K562 (cell line): ENCODE measurements around the gene TAF1L.

Source experiments
- BCLAF1 ChIP-seq, 2 experiments: fragments of 450-650 bp in 1 of 2; IDR thresholded peaks; 2 replicates each; pipeline ENCODE4 v1.6.1; 2011 to 2017; ENCODE audit warnings: low read depth in 2 of 2, antibody characterized with exemption in 1 of 2, borderline replicate concordance in 1 of 2, low read length in 1 of 2, mild to moderate bottlenecking in 1 of 2, mixed read lengths in 1 of 2; ENCODE audit not compliant: control insufficient read depth in 1 of 2
- CCAR2 ChIP-seq: fragments of 200-400 bp; formaldehyde crosslinking; IDR thresholded peaks from 2 replicates; pipeline ENCODE4 v1.6.1; 2017; ENCODE audit warnings: mild to moderate bottlenecking, low read depth, low read length
- EGR1 ChIP-seq: fragments of 450-650 bp; conservative IDR thresholded peaks from 2 replicates; pipeline ENCODE4 v1.6.1; 2017; ENCODE audit warnings: mild to moderate bottlenecking
- ETV6 ChIP-seq, 3 experiments: fragments of 150-350 bp in 1 of 3; sonication (generic) in 1 of 3; formaldehyde crosslinking in 1 of 3; IDR thresholded peaks; 2 replicates each; pipeline versions ENCODE4 v1.6.1 to v1.8.0; 2014 to 2022; ENCODE audit warnings: borderline replicate concordance in 2 of 3, low read depth in 2 of 3, antibody characterized with exemption in 1 of 3, low read length in 1 of 3, mild to moderate bottlenecking in 1 of 3, missing genetic modification reagents in 1 of 3
- FUS ChIP-seq: fragments of 200-400 bp; formaldehyde crosslinking; optimal IDR thresholded peaks from 2 replicates; pipeline ENCODE3; 2017; ENCODE audit warnings: low read depth, low read length
- NFIC ChIP-seq: fragments of 450-650 bp; IDR thresholded peaks from 2 replicates; pipeline ENCODE4 v1.6.1; 2017; ENCODE audit warnings: mild to moderate bottlenecking, inconsistent platforms
- NFIX ChIP-seq: fragments of 250-450 bp; sonication (Bioruptor Pico); IDR thresholded peaks from 2 replicates; pipeline ENCODE4 v1.4.0; 2020; ENCODE audit warnings: low read depth, mild to moderate bottlenecking, moderate library complexity
- RNF2 ChIP-seq: sonication (generic); IDR thresholded peaks from 2 replicates; pipeline ENCODE4 v1.6.1; 2016
- TCF7L2 ChIP-seq: fragments of 150-350 bp; IDR thresholded peaks from 2 replicates; pipeline ENCODE4 v1.6.1; 2016; ENCODE audit warnings: low read depth, mild to moderate bottlenecking, low read length, moderate library complexity
- TF ChIP-seq, protein P1 (sequence below), 3 experiments: IDR thresholded peaks in 2 of 3; conservative IDR thresholded peaks in 1 of 3; 2 replicates each; pipeline ENCODE4 v1.5.1; 2011 to 2012; ENCODE audit warnings: low read length in 3 of 3, mild to moderate bottlenecking in 3 of 3, control low read depth in 2 of 3, improper control_type of control experiment in 1 of 3, inconsistent platforms in 1 of 3, low read depth in 1 of 3, mixed read lengths in 1 of 3, moderate library complexity in 1 of 3; ENCODE audit not compliant: insufficient read depth in 2 of 3
- TF ChIP-seq, protein P2 (sequence below): sonication (generic); formaldehyde crosslinking; IDR thresholded peaks from 2 replicates; pipeline ENCODE4 v1.8.0; 2022; ENCODE audit warnings: mild to moderate bottlenecking, low read depth, missing genetic modification reagents

- TF ChIP-seq NFIC: no peak
- TF ChIP-seq NFIX (CRISPR knock-in tag): no peak
- TF ChIP-seq, protein P1, sequence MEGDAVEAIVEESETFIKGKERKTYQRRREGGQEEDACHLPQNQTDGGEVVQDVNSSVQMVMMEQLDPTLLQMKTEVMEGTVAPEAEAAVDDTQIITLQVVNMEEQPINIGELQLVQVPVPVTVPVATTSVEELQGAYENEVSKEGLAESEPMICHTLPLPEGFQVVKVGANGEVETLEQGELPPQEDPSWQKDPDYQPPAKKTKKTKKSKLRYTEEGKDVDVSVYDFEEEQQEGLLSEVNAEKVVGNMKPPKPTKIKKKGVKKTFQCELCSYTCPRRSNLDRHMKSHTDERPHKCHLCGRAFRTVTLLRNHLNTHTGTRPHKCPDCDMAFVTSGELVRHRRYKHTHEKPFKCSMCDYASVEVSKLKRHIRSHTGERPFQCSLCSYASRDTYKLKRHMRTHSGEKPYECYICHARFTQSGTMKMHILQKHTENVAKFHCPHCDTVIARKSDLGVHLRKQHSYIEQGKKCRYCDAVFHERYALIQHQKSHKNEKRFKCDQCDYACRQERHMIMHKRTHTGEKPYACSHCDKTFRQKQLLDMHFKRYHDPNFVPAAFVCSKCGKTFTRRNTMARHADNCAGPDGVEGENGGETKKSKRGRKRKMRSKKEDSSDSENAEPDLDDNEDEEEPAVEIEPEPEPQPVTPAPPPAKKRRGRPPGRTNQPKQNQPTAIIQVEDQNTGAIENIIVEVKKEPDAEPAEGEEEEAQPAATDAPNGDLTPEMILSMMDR (IDR thresholded peaks at IDR 0.05 in 2 of 3, conservative IDR thresholded peaks at IDR 0.05 in 1 of 3; ENCODE audit: insufficient read depth in 2 of 3, low read depth in 1 of 3, low read length in 3 of 3): no peak
- TF ChIP-seq, protein P2, sequence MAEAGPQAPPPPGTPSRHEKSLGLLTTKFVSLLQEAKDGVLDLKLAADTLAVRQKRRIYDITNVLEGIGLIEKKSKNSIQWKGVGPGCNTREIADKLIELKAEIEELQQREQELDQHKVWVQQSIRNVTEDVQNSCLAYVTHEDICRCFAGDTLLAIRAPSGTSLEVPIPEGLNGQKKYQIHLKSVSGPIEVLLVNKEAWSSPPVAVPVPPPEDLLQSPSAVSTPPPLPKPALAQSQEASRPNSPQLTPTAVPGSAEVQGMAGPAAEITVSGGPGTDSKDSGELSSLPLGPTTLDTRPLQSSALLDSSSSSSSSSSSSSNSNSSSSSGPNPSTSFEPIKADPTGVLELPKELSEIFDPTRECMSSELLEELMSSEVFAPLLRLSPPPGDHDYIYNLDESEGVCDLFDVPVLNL: no peak
- TF ChIP-seq RNF2: no peak
- no peak for TF ChIP-seq FUS
- no peak for TF ChIP-seq BCLAF1 (IDR thresholded peaks at IDR 0.05; ENCODE audit: borderline replicate concordance in 1 of 2, control insufficient read depth in 1 of 2, low read depth in 2 of 2, low read length in 1 of 2)
- no peak for TF ChIP-seq ETV6 (IDR thresholded peaks at IDR 0.05; ENCODE audit: borderline replicate concordance in 1 of 2, low read depth in 2 of 2, low read length in 1 of 2)
- no peak for TF ChIP-seq ETV6 (CRISPR knock-in tag; IDR thresholded peaks at IDR 0.05; ENCODE audit: borderline replicate concordance)
- TF ChIP-seq EGR1: no peak
- no peak for TF ChIP-seq CCAR2
- no peak for TF ChIP-seq TCF7L2
These were observed 54.7 kb downstream of the TAF1L start for GRCh38 chr9:32580631-32581300.
